Measurements from ENCODE around the gene MID2. TPM values are rescaled to one million over a fixed set of nuclear protein-coding genes. Genes with fewer than 3 reads are reported as not detected.

MID2 gene
- total and polyA plus RNA-seq, 2 donors (not counting 1 experiment from before 2014, with no cell fraction given) = 11.8 to 17.5 TPM

DNA sequence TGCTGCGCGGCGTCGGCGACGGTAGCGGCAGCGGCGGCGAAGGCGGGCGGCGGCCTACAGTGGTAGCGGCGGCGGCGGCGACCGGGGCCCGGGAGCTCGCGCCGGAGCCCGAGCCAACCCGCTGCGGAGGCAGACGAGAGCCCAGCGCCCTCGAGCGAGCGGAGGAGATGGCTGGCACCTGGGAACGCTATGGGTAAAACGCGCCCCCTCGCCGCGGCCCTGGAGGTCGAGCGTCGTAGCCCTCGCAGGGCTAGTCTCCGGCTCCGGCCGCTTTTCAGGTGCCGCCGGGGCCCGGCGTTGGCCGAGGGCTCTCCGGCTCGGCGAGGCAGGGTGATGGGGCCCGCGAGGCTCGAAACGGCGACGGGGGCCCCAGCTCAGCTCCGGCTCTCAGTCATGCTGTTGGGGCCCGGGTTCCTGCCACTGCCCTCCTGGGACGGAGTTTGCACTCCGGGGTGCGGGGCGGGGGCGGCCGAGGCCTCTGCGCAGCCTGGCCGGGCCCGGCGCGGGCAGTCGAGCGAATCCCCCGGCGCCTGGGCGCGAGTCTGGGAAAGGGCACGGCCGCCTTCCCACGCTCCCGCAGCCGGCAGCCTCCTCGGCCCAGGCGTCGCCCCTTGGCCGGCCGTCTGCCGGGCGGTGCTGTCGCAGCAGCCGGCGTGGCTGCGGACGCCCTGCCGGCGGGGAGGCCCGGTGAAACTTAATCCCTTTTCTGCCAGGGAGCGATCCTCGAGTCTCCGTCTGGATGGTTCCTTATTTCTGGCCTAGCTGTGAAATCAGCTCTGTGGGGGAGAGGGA, 768 bp downstream of the MID2 start:
- Histone ChIP-seq H3K4me2 (ENCODE audit: extremely low read depth, insufficient read depth, low read length) (peak overlapping the region; percentile 71), H3K79me2 (ENCODE audit: control insufficient read depth, insufficient read depth, low read length) (no peaks in the 10 kb centered on the region), H3K9me3 (ENCODE audit: control insufficient read depth, insufficient read depth, low read depth, low read length) (no peaks in the 10 kb centered on the region), H3K27ac (ENCODE audit: insufficient read depth, low read length) (peak overlapping the region; percentile 51), H4K20me1 (ENCODE audit: control insufficient read depth, extremely low read depth, insufficient read depth, low read length) (no peaks in the 10 kb centered on the region), H3K27me3 (ENCODE audit: control insufficient read depth, insufficient read depth, low read length) (no peaks in the 10 kb centered on the region), H3K9ac (ENCODE audit: insufficient read depth, low read length) (peak overlapping the region; percentile 69), H3K36me3 (ENCODE audit: control insufficient read depth, insufficient read depth, low read length) (no peaks in the 10 kb centered on the region), H2AFZ (ENCODE audit: low read length) (peak overlapping the region; percentile 46), H3K4me1 (ENCODE audit: control insufficient read depth, extremely low read depth, insufficient read depth, low read length) (no peaks in the 10 kb centered on the region), H3K4me3 (replicated peaks in 1 of 4; ENCODE audit: control extremely low read depth in 1 of 4, insufficient read depth in 1 of 4, low read depth in 3 of 4, low read length in 4 of 4) (peak overlapping the region; percentile 31 to 52 (median 40))
- peak; percentile 52 to 66 for DNase-seq (ENCODE audit: low read depth in 2 of 2)
- no peak for TF ChIP-seq EZH2 (IDR thresholded peaks at IDR 0.05; ENCODE audit: low read length, missing control alignments)
- TF ChIP-seq, protein P1, sequence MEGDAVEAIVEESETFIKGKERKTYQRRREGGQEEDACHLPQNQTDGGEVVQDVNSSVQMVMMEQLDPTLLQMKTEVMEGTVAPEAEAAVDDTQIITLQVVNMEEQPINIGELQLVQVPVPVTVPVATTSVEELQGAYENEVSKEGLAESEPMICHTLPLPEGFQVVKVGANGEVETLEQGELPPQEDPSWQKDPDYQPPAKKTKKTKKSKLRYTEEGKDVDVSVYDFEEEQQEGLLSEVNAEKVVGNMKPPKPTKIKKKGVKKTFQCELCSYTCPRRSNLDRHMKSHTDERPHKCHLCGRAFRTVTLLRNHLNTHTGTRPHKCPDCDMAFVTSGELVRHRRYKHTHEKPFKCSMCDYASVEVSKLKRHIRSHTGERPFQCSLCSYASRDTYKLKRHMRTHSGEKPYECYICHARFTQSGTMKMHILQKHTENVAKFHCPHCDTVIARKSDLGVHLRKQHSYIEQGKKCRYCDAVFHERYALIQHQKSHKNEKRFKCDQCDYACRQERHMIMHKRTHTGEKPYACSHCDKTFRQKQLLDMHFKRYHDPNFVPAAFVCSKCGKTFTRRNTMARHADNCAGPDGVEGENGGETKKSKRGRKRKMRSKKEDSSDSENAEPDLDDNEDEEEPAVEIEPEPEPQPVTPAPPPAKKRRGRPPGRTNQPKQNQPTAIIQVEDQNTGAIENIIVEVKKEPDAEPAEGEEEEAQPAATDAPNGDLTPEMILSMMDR (conservative IDR thresholded peaks at IDR 0.05 in 1 of 2, IDR thresholded peaks at IDR 0.05 in 1 of 2; ENCODE audit: low read depth in 1 of 2, low read length in 2 of 2) = no peak

DNA sequence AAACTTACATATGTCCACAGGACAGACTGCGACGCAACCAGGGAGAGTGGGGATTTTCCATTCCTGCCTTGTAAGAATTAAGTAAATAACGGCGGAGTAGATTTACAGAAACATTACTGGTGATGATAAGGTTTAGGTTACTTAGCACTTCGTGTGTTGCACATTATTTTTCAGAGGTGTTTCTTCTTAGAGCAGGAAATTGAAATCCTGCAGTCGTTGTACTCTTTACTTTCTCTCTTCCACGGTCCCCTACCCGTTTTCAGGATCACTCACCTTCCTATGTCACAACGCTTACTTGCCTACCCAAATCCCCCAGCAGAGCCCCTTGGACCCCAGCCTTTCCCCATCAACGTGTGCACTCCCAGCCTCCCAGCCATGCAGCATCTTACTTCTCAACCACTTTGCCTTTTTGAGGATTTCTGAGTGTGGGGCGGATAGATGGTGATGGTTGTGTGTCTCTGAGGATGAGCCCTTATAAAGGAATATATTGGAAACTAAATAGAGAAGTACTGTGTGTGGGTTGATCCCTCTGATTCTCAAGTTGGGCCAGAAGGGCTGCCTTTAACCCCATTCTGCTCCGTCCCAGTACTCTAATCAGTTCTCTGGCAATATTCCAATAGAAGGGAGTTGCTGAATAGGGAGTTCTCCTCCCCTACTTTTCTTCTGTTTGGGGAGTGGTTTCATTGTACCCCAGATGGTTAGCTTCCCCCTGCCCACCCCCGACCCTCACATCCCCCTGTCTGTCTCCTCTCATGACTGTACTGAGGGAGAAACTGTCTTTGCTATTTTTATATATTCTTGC, 1.6 kb downstream of the MID2 start:
- Histone ChIP-seq H3K79me2 (ENCODE audit: control insufficient read depth, insufficient read depth, low read length) (no peaks in the 10 kb centered on the region), H3K4me3 (replicated peaks in 1 of 4; ENCODE audit: control extremely low read depth in 1 of 4, insufficient read depth in 1 of 4, low read depth in 3 of 4, low read length in 4 of 4) (peak overlapping the region; percentile 31 to 52 (median 40)), H4K20me1 (ENCODE audit: control insufficient read depth, extremely low read depth, insufficient read depth, low read length) (no peaks in the 10 kb centered on the region), H3K4me1 (ENCODE audit: control insufficient read depth, extremely low read depth, insufficient read depth, low read length) (no peaks in the 10 kb centered on the region), H3K9me3 (ENCODE audit: control insufficient read depth, insufficient read depth, low read depth, low read length) (no peaks in the 10 kb centered on the region), H3K9ac (ENCODE audit: insufficient read depth, low read length) (peak overlapping the region; percentile 69), H3K4me2 (ENCODE audit: extremely low read depth, insufficient read depth, low read length) (peak overlapping the region; percentile 71), H3K27me3 (ENCODE audit: control insufficient read depth, insufficient read depth, low read length) (no peaks in the 10 kb centered on the region), H3K27ac (ENCODE audit: insufficient read depth, low read length) (peak overlapping the region; percentile 39), H3K36me3 (ENCODE audit: control insufficient read depth, insufficient read depth, low read length) (no peaks in the 10 kb centered on the region), H2AFZ (ENCODE audit: low read length) (peak overlapping the region; percentile 46)
- no peak for DNase-seq (ENCODE audit: low read depth in 2 of 2)
- TF ChIP-seq EZH2 (IDR thresholded peaks at IDR 0.05; ENCODE audit: low read length, missing control alignments) = no peak
- TF ChIP-seq, protein P1 (conservative IDR thresholded peaks at IDR 0.05 in 1 of 2, IDR thresholded peaks at IDR 0.05 in 1 of 2; ENCODE audit: low read depth in 1 of 2, low read length in 2 of 2) = no peak

DNA sequence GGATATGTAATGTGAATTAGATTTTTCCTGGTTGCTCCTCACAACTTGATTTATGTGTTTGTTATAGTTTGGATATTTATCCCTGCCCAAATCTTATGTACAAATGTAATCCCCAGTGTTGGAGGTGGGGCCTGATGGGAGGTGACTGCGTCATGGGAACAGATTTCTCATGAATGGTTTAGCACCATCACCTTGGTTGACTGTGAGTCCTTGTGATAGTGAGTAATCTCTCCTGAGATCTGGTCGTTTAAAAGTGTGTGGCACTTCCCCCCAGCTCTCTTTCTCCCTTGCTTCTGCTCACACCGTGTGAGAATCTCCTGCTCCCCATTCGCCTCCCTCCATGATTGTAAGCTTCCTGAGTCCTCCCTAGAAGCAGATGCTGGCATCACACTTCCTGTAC, 2.2 kb downstream of the MID2 start:
- no peak overlapping the region for H3K27ac ChIP-seq (ENCODE audit: insufficient read depth, low read length)
- no peak overlapping the region for H3K4me2 ChIP-seq (ENCODE audit: extremely low read depth, insufficient read depth, low read length)
- H3K27me3 ChIP-seq (ENCODE audit: control insufficient read depth, insufficient read depth, low read length) = no peaks in the 10 kb centered on the region
- H3K9ac ChIP-seq (ENCODE audit: insufficient read depth, low read length) = no peak overlapping the region
- no peak overlapping the region for H3K4me3 ChIP-seq (replicated peaks in 1 of 4; ENCODE audit: control extremely low read depth in 1 of 4, insufficient read depth in 1 of 4, low read depth in 3 of 4, low read length in 4 of 4)
- TF ChIP-seq, protein P1 (conservative IDR thresholded peaks at IDR 0.05 in 1 of 2, IDR thresholded peaks at IDR 0.05 in 1 of 2; ENCODE audit: low read depth in 1 of 2, low read length in 2 of 2) = no peak
- TF ChIP-seq EZH2 (IDR thresholded peaks at IDR 0.05; ENCODE audit: low read length, missing control alignments) = no peak
- no peak for DNase-seq (ENCODE audit: low read depth in 2 of 2)
- H3K36me3 ChIP-seq (ENCODE audit: control insufficient read depth, insufficient read depth, low read length) = no peaks in the 10 kb centered on the region
- H2AFZ ChIP-seq (ENCODE audit: low read length) = no peak overlapping the region
- H3K4me1 ChIP-seq (ENCODE audit: control insufficient read depth, extremely low read depth, insufficient read depth, low read length) = no peaks in the 10 kb centered on the region
- H3K9me3 ChIP-seq (ENCODE audit: control insufficient read depth, insufficient read depth, low read depth, low read length) = no peaks in the 10 kb centered on the region
- no peaks in the 10 kb centered on the region for H3K79me2 ChIP-seq (ENCODE audit: control insufficient read depth, insufficient read depth, low read length)
- no peaks in the 10 kb centered on the region for H4K20me1 ChIP-seq (ENCODE audit: control insufficient read depth, extremely low read depth, insufficient read depth, low read length)

Data from fibroblast of lung (primary cell).